Fibroblast of skin of left biceps (primary cell): ENCODE results near the gene ARL4A.

Experiments used
- DNase-seq, 2 experiments: peaks; one replicate each; pipeline ENCODE4 v3.0.0-alpha.2; 2013; ENCODE audit warnings: low read depth in 2 of 2

The ARL4A gene

DNA sequence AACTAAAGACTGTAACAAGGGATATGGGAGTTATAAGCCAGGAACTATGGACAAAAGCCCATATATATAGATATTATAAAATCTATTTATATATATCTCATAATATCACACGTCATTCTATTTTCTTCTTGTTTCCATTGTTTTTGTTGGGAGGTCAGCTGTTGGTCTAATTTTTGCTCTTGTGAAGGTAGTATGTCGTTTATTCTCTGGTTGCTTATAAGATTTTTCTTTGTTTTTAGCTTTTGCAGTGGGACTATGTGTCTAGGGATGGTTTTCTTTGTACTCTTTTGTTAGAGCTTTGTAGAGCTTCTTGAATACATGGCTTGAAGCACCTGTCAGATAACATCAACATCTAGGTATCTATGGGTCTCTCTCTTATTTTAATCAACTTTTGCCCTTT lies 14.0 kb downstream of the ARL4A start:
- DNase-seq = no peak

DNA sequence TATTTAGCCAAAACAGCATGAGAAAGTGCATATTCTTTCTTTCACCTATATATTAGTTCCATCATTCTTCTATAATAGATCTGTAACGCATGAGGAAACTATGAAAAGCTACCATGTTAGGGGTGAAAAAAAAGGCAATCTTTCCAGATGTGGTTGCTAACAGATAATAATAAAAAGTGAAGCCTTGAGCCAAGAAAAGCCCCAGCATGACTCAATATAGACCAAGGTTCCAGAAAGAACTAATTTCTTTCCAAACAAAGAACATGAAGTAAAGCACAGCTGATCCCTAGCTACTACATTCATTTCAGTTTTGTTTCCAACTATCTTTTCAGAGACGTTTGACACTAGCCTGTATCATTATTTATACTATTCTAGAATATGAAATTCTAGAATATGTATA lies 16.4 kb downstream of the ARL4A start:
- DNase-seq = no peak

GRCh38 chr7:12705878-12706277 lies 18.4 kb downstream of the ARL4A start:
- no peak for DNase-seq

DNA sequence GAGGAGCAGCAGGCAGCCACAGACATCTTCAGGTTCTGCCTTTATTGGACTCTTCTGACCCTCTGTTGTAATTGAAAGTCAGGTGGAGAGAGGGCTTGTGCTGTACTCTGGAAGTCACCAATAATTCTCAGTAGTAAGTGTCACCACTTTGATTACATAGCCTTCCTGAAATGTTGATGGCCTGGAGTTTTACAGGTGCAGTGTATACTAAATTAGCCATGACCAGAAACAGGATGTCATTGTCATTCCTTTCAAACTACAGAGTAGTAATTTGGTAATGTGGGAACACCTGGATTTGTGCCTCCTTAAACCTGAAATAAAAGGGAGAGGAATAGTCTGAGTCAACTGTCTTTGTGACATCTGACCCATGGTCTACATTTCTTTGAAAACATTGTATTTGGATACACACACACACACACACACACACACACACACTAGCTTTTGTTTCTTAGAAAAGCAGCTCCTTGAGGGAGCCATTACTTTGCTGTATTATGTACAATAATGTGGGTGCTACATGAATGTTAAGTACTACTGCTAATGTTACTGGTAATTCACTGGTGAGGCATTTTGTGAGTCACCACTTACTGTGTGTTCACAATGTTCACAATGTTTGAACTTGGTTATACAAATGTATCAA lies 19.6 kb downstream of the ARL4A start:
- no peak for DNase-seq

DNA sequence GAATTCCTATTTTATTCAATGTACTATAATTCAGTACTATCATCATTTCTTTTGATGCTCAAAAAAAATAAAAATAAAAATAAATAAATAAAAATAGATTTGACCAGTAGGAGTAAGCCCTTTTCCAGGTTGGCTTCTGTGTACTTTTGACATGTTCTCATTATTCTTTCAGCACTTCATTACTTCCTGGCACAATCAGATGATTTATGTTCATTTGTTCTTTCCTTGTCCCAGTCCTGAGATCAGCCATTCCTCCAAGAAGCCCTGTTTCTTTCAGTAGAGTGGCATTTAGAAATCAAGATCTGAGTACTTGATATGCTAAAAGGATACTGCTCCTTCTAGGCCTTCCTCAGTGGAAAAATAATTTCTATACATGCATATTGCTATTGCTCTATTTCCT lies 20.9 kb downstream of the ARL4A start:
- DNase-seq = no peak

DNA sequence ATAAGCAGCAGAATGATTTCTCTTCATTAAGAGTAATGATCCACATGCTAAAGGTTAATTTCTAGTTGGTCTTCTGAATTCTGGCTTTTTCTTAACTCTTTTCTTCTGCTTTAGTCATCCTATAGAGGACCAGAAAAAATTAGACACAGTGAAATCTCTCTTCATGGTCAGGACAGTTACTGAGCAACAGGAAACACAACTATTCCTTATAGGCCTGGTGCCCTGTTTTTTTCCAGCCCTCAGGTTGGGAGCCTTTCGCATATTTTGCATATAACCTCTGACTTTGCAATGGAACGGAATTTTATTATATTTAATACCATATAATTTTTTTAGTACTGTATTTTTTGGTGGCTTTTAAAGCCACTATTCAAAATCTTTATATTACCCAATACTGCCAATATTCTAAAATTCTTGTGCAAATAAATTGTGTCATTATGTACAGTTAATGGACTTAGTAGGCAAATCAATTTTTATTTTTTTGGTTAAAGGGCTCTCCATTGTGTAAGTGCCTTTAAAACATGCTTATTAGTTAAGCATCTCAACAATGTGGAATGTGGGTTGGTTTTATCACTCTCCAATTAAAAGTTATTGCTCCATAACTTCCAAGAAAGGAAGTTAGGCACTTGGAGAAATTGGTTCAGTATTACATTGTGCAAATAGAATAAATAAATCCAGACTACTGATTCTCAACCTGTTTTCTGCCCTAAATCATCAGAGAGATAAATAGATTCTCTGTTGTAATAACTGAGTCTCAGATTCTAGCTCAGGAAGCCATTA lies 22.5 kb downstream of the ARL4A start:
- peak; percentile 53 to 58 for DNase-seq

GRCh38 chr7:12711124-12711523 lies 23.7 kb downstream of the ARL4A start:
- DNase-seq = no peak

DNA sequence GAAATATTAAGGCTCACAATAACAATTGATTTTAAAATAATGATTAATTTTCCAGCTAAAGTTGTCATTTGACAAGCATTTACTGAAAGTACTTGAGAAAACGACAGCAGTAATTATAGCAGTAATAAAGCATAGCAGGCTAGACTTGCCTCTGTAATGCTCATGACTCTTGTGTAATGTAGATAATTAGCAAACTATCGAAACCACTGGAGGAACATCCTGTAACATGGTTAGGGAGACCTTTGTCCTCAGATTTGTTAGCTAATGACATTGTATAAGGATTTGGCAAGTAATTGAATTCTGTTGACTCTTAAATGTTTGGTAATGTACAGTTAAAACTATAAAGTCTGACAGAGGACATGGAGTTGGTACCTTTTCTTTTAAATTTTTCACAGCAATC lies 24.8 kb downstream of the ARL4A start:
- no peak for DNase-seq

DNA sequence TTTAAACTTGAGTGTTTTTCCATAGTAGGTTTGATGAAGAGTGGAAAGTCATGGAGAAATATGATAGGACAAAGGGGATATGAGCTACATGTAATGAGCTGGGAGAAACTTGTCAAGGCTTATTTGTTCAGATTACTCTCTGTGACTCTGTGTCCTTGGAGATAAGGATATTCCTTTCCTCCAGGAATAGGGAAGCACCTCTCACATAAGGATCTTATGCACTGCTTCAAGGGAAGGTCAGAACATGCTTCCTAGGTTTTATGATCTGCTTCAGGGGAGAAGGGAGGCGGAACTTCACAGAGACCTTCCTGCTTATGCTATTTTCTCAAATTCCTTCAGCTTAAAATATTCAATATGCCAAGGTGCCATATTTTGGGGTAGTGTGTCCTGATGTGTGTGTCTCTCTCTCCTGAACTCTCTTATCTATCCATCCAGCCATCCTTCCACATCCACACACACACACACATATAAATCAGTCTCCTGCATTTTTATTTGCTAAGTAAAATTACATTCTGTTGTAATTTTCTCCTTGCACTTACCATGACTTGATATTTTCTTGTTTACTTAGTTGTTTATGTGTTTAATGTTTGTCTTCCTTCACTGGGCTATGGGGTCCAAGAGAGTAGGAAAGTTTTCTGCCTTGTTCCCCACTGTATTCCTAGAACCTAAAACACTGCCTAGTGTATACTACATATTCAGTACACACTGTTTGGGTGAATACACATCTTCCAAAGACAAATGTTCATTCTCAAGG lies 26.4 kb downstream of the ARL4A start:
- DNase-seq = no peak

GRCh38 chr7:12714379-12714737 lies 26.9 kb downstream of the ARL4A start:
- DNase-seq = no peak

DNA sequence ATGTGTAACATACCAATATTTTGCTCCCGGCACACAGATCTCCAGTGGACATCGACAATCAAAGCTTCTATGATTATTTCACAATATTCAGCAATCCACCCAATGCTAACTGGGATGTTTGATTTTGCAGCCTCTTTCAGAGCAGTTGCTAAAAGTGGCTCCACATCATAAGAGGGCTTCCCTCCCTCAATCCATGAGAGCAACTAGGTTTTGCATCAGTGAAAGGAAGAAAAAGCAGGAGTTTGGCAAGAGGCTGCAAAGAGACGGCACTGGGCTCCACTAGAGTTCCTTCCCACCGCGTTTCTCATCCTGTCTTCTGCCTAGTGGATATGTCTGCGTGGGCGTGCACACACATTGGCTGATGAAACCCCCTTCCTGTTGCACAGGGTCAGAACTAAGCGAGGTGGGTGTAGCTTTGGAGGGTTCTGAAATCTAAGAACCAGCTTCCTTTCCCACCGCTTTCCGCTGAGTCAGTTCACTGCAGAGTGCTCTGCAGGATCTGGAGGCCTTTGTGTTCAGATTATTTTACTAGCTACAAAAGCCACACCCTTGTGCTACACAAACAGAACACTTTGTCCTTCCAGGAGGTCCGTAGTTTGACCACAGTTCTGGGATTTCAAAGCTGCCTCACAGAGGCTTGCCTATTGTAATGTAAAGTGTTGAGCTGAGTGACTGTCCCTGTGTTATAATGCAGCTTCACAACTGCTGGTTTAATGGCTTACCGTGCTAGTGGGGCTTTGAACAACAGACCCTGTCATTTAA lies 28.1 kb downstream of the ARL4A start:
- peak; percentile 64 to 66 for DNase-seq

DNA sequence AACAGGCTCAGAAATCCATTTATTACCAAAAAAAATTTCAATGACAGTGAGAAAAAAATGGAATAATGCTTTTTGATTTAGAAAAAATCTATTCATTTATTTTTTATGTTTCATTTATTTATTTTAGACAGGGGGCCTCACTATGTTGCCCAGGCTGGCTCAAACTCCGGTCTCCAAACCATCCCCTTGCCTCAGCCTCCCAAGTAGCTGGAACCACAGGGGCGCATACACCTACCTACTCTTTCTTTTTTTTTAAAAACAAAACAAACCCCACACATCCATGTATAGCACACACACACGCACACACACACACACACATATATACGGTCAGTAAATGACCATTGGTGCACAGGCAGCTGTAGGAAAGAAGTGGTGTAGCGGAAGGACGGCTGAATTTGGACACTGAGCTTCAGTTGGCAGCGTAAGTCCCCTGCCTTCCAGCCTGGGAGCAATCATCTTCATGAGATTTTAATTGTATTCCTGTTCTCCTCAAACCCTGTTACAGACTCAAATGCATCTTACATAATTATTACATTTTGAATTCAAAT lies 28.8 kb downstream of the ARL4A start:
- no peak for DNase-seq

DNA sequence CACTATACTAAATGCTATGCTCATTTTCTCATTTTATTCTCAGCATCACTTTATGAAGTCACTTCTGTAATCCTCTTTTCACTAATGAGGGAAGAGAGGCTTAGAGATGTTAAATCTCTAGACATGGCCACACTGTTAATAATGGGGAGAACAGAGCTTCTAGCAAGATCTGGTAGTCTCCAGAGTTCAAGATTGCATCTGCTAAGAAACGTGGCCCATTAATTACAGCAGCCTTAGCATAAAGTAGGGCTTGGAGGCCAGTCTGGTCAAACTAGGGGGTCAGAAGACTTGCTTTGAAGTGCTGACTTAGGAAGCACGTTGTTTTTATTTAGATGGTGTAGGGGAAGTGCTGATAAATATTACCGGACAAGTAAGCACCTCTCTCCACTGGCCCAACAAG lies 29.3 kb downstream of the ARL4A start:
- DNase-seq = no peak

GRCh38 chr7:12719141-12719919 lies 31.9 kb downstream of the ARL4A start:
- DNase-seq = no peak

DNA sequence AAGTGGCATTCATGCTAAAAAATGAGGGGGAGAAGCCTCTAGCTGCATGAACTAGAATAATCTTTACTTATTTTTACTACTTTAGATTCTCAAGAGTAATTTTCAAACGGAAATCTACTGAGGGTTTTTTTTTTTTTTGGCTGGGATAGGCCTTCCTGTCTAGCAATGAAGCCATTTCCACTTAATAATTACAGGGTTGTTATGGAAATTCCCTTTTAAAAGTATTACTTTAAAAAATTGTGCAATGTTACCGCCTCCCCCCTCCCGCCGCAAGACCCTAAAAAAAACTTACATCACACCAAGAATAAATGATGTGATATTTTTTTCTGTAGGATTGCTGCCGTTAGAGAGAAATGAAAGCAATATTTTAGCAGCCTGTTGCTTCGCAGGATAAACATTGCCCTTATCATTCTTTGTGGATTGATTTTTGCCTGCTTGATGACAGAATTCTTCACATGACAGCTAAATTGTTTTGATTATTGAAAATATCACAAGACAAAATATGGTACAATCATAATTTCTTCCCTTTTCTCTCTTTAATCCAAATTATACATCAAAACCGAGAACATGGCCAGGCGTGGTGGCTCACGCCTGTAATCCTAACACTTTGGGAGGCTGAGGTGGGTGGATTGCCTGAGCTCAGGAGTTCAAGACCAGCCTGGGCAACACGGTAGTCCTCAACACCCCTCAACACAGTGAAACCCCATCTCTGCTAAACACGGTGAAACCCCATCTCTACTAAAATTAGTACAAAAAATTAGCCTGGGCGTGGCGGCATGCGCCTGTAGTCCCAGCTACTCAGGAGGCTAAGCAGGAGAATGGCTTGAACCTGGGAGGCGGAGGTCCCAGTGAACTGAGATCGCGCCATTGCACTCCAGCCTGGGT lies 32.8 kb downstream of the ARL4A start:
- no peak for DNase-seq

DNA sequence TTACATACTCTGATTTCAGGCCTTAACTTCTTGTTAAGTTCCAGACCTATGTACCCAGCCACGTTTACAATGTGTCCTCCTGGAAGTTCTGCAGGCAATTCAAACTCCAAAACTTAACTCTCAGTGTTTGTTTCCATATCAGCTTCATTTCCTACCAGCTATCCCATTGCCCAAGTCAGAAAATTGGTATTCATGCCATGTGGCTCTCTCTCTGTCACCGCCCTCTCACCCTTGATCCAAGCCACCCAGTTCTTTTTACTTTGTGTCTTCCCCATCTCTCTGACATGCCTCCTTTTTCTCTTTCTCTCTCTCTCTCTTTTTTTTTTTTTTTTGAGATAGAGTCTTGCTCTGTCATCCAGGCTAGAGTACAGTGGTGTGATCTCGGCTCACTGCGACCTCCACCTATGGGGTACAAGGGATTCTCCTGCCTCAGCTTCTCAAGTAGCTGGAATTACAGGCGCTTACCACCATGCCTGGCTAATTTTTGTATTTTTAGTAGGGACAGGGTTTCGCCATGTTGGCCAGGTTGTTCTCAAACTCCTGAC lies 33.9 kb downstream of the ARL4A start:
- DNase-seq = no peak

- no peak for DNase-seq
These were observed 34.7 kb downstream of the ARL4A start for GRCh38 chr7:12722136-12722535.

DNA sequence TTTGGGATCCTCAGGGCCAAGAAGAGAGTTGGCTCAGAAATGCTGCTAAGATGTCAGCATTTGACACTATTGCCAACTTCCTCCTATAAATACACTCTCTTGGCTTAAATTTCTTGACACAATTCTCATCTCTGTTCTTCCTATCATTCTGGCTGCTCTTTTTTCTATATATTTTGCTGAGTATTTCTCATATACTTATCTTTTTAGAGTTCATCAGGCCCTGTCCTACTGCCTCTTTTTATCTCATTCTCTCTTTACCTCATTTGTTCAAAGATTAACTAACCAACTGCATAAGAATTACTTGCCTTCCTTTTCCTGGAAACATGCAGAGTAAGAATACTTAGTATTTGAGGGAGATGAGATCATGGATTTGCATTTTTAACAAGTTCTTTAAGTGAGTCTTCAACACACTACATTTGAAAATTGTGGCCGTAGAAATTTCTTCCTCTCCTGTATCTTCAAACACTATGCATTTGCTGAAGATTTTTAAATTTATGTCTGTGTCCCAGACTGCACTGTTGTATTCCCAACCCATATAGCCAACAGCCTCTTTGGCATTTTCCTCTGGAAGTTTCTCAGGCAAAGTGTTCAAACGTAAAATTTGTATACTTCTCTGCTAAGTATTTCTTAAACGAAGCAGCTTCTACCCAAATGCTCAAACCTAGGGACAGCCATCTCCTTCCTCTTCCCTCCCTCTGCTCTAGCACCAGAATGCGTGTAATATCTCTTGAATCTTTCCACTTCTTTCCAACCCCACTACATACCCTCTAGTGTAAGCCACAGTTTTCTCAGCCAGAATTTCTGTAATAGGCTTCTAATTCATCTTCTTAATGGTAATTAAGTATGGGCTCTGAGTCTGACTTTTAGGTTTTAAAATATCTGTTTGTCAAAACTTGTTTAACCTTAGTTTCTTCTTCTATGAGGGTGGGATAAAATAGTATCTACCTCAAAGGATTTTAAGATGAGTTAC lies 35.5 kb downstream of the ARL4A start:
- DNase-seq = no peak
